SJSA1 (cell line): Measurements from ENCODE around the gene ACP2. TPM values are rescaled to one million over a fixed set of nuclear protein-coding genes. Genes with fewer than 3 reads are reported as not detected.
"Not testable (repeated sequence)": the region's sequence is repeated elsewhere in the genome, so short reads cannot be mapped to it uniquely, and the experiment has no call there.

Experiments used
- DNase-seq, 2 experiments: peaks; one replicate each; pipeline ENCODE4 v3.0.0-alpha.2; 2015 to 2020; ENCODE audit warnings: low spot score in 2 of 2, low read depth in 1 of 2
- H3K27ac ChIP-seq: fragments of 250-450 bp; sonication (Bioruptor Pico); 2 replicates; pipeline ENCODE4 v1.5.1; 2020; ENCODE audit warnings: mild to moderate bottlenecking, moderate library complexity
- H3K27me3 ChIP-seq: fragments of 250-450 bp; sonication (Bioruptor Pico); replicated peaks from 2 replicates; pipeline ENCODE4 v1.5.1; 2020; ENCODE audit warnings: mild to moderate bottlenecking, moderate library complexity
- H3K36me3 ChIP-seq: fragments of 250-450 bp; sonication (Bioruptor Pico); 2 replicates; pipeline ENCODE4 v1.5.1; 2020; ENCODE audit warnings: mild to moderate bottlenecking
- H3K4me1 ChIP-seq: fragments of 250-450 bp; sonication (Bioruptor Pico); replicated peaks from 2 replicates; pipeline ENCODE4 v1.6.1; 2021; ENCODE audit warnings: mild to moderate bottlenecking
- H3K4me3 ChIP-seq: fragments of 250-450 bp; sonication (Bioruptor Pico); 2 replicates; pipeline ENCODE4 v1.5.1; 2020; ENCODE audit warnings: mild to moderate bottlenecking
- H3K9me3 ChIP-seq: fragments of 250-450 bp; sonication (Bioruptor Pico); replicated peaks from 2 replicates; pipeline ENCODE4 v1.5.1; 2020; ENCODE audit warnings: mild to moderate bottlenecking
- total RNA-seq: library from RNA; depleted of rRNA; stranded (reverse); fragments of >200 nt; shearing (Covaris generic); gene quantifications from 2 replicates; pipeline ENCODE4 v1.2.3, GENCODE V29; 2014; rRNA removed

Gene ACP2
- total RNA-seq, 1 experiment from 2014 or later: 34.4 TPM

DNA sequence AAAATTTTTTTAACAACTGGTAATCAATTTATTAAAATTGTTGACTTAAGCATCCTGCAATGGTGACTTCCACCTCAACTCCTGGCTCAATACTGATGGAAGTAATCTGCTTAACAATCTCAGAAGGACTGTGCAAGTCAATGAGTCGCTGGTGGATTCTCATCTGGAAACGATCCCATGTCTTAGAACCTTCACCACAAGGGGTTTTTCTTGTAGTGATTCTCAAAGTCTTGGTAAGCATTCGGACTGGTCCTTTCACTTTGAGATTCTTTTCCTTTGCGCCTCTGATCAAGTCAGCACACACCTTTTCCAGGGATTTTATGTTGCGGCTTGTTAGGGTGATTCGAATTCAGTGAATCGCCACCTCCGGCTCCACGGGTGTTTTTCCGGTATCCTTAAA is 57.5 kb downstream of the ACP2 start:
- H3K36me3 ChIP-seq, H3K27me3 ChIP-seq, H3K27ac ChIP-seq, H3K9me3 ChIP-seq, DNase-seq, H3K4me3 ChIP-seq: not testable (repeated sequence)
- H3K4me1 ChIP-seq: peaks cover 31% of the 10 kb centered on the region

Other genes starting within 250 kb of the ACP2 start
- gene ARFGAP2, start 71.9 kb downstream of the ACP2 start, total RNA-seq: 58.5 and 134 TPM in 2 replicates
- 18.8 and 23.2 TPM in 2 replicates for gene PACSIN3, start 62.4 kb downstream of the ACP2 start, total RNA-seq
- gene DDB2, start 33.8 kb downstream of the ACP2 start, total RNA-seq: 41.3 and 63.5 TPM in 2 replicates
- gene NR1H3, start 9.2 kb upstream of the ACP2 start, total RNA-seq: 11.1 and 11.8 TPM in 2 replicates
- 15.7 and 20.9 TPM in 2 replicates for gene MADD, start 21.3 kb upstream of the ACP2 start, total RNA-seq
- not detected in 2 replicates for gene MYBPC3, start 103.9 kb upstream of the ACP2 start, total RNA-seq
- not detected in 2 replicates for gene SPI1, start 129.7 kb upstream of the ACP2 start, total RNA-seq
- 42.0 and 76.0 TPM in 2 replicates for gene SLC39A13, start 159.8 kb upstream of the ACP2 start, total RNA-seq
- 295 and 358 TPM in 2 replicates for gene PSMC3, start 177.6 kb upstream of the ACP2 start, total RNA-seq
- gene RAPSN, start 200.3 kb upstream of the ACP2 start, total RNA-seq: 0.34 TPM in 1 of 2 replicates, not detected in the other